ENCODE measurements around the gene GPR156.

DNA sequence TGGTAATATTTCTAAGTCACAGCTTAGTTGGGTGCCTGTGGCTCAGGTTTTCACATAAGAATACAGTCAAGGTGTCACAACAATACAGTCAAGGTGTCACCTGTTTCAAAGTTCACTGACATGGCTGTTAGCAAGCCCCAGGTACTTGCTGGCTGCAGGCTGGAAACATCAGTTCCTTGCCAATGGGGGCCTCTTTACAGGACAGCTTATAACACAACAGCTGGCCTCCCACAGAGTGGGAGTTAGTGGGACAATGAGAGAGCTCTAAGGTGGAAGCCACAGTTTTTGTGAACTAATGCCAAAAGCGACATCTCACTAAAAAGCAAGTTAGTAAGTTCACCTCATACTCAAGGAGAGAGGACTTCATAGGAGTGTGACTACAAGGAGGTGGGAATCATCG is 45.4 kb downstream of the GPR156 start:
- no peak for TF ChIP-seq POLR2AphosphoS5 (IDR thresholded peaks at IDR 0.05; ENCODE audit: low read depth, low read length)
- TF ChIP-seq SIN3A (IDR thresholded peaks at IDR 0.05; ENCODE audit: borderline replicate concordance, insufficient read depth, low read length) = no peak
- TF ChIP-seq, protein P1, sequence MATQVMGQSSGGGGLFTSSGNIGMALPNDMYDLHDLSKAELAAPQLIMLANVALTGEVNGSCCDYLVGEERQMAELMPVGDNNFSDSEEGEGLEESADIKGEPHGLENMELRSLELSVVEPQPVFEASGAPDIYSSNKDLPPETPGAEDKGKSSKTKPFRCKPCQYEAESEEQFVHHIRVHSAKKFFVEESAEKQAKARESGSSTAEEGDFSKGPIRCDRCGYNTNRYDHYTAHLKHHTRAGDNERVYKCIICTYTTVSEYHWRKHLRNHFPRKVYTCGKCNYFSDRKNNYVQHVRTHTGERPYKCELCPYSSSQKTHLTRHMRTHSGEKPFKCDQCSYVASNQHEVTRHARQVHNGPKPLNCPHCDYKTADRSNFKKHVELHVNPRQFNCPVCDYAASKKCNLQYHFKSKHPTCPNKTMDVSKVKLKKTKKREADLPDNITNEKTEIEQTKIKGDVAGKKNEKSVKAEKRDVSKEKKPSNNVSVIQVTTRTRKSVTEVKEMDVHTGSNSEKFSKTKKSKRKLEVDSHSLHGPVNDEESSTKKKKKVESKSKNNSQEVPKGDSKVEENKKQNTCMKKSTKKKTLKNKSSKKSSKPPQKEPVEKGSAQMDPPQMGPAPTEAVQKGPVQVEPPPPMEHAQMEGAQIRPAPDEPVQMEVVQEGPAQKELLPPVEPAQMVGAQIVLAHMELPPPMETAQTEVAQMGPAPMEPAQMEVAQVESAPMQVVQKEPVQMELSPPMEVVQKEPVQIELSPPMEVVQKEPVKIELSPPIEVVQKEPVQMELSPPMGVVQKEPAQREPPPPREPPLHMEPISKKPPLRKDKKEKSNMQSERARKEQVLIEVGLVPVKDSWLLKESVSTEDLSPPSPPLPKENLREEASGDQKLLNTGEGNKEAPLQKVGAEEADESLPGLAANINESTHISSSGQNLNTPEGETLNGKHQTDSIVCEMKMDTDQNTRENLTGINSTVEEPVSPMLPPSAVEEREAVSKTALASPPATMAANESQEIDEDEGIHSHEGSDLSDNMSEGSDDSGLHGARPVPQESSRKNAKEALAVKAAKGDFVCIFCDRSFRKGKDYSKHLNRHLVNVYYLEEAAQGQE (IDR thresholded peaks at IDR 0.05; ENCODE audit: insufficient read depth in 1 of 2, low read depth in 2 of 2, low read length in 2 of 2) = no peak
- TF ChIP-seq TAF1 (IDR thresholded peaks at IDR 0.05; ENCODE audit: borderline replicate concordance, insufficient read depth, low read length) = no peak
- no peak for TF ChIP-seq FOXP2 (optimal IDR thresholded peaks at IDR 0.05; ENCODE audit: borderline replicate concordance, extremely low read depth, extremely low read length, insufficient read depth)
